ENCODE results near the gene SHROOM3. TPM values are rescaled to one million over a fixed set of nuclear protein-coding genes. Genes with fewer than 3 reads are reported as not detected.

Gene SHROOM3
- total and polyA plus RNA-seq, 4 donors = 4.7 to 25.8 (median 8.7) TPM

GRCh38 chr4:76531597-76531996 is 96.6 kb downstream of the SHROOM3 start (continued):
- TF ChIP-seq MAX (IDR thresholded peaks at IDR 0.05) (no peak), YY1 (IDR thresholded peaks at IDR 0.05) (no peak), ATF3 (IDR thresholded peaks at IDR 0.05) (no peak), EGR1 (IDR thresholded peaks at IDR 0.05; ENCODE audit: low read depth in 2 of 2) (no peak), HNF4A (conservative IDR thresholded peaks at IDR 0.05) (no peak)

- TF ChIP-seq HNF4A (conservative IDR thresholded peaks at IDR 0.05) = no peak
- TF ChIP-seq HNF4G (IDR thresholded peaks at IDR 0.05) = no peak
- Histone ChIP-seq H3K4me3 (ENCODE audit: low read depth in 1 of 3, low read length in 3 of 3) (no peak overlapping the region), H3K36me3 (ENCODE audit: control insufficient read depth in 4 of 4, insufficient read depth in 3 of 4, low read depth in 1 of 4, low read length in 3 of 4) (no peaks in the 10 kb centered on the region), H3K9ac (ENCODE audit: low read depth in 1 of 2, low read length in 2 of 2) (no peak overlapping the region), H3K27me3 (ENCODE audit: control insufficient read depth in 4 of 4, insufficient read depth in 4 of 4, low read length in 3 of 4) (no peaks in the 10 kb centered on the region), H3K27ac (ENCODE audit: low read depth in 1 of 2, low read length in 2 of 2) (no peak overlapping the region), H3K9me3 (ENCODE audit: control insufficient read depth in 4 of 4, low read length in 3 of 4) (no peaks in the 10 kb centered on the region), H3K4me1 (ENCODE audit: control insufficient read depth in 4 of 4, insufficient read depth in 4 of 4, low read length in 3 of 4) (peaks cover 3 to 11% (median 9%) of the 10 kb centered on the region in 4 donors)
- 76% methylated on average over 2 of the region's 2 CpGs for WGBS
- DNase-seq (ENCODE audit: low spot score) = no peak
Measured at GRCh38 chr4:76532805-76533204, 97.8 kb downstream of the SHROOM3 start.

- DNase-seq (ENCODE audit: low spot score) = no peak
- Histone ChIP-seq H3K4me1 (ENCODE audit: control insufficient read depth in 4 of 4, insufficient read depth in 4 of 4, low read length in 3 of 4) (peaks cover 3 to 11% (median 9%) of the 10 kb centered on the region in 4 donors), H3K9me3 (ENCODE audit: control insufficient read depth in 4 of 4, low read length in 3 of 4) (no peaks in the 10 kb centered on the region), H3K4me3 (ENCODE audit: low read depth in 1 of 3, low read length in 3 of 3) (no peak overlapping the region), H3K27ac (ENCODE audit: low read depth in 1 of 2, low read length in 2 of 2) (no peak overlapping the region), H3K36me3 (ENCODE audit: control insufficient read depth in 4 of 4, insufficient read depth in 3 of 4, low read depth in 1 of 4, low read length in 3 of 4) (no peaks in the 10 kb centered on the region), H3K9ac (ENCODE audit: low read depth in 1 of 2, low read length in 2 of 2) (no peak overlapping the region), H3K27me3 (ENCODE audit: control insufficient read depth in 4 of 4, insufficient read depth in 4 of 4, low read length in 3 of 4) (no peaks in the 10 kb centered on the region)
- TF ChIP-seq ATF3 (IDR thresholded peaks at IDR 0.05) = no peak
- TF ChIP-seq RXRA (IDR thresholded peaks at IDR 0.05) = peak; percentile 12 to 44
- TF ChIP-seq NR2F2 (IDR thresholded peaks at IDR 0.05) = peak; percentile 59
- TF ChIP-seq ZBTB33 (IDR thresholded peaks at IDR 0.05) = no peak
Measured at GRCh38 chr4:76533314-76533713, 98.3 kb downstream of the SHROOM3 start.

- peaks cover 3 to 11% (median 9%) of the 10 kb centered on the region in 4 donors for H3K4me1 ChIP-seq (ENCODE audit: control insufficient read depth in 4 of 4, insufficient read depth in 4 of 4, low read length in 3 of 4)
- H3K4me3 ChIP-seq (ENCODE audit: low read depth in 1 of 3, low read length in 3 of 3) = no peak overlapping the region
- no peaks in the 10 kb centered on the region for H3K27me3 ChIP-seq (ENCODE audit: control insufficient read depth in 4 of 4, insufficient read depth in 4 of 4, low read length in 3 of 4)
- H3K36me3 ChIP-seq (ENCODE audit: control insufficient read depth in 4 of 4, insufficient read depth in 3 of 4, low read depth in 1 of 4, low read length in 3 of 4) = no peaks in the 10 kb centered on the region
- TF ChIP-seq FOXA1 (IDR thresholded peaks at IDR 0.05) (no peak), ATF3 (IDR thresholded peaks at IDR 0.05) (no peak)
- no peak for DNase-seq (ENCODE audit: low spot score)
- 78% methylated on average over 5 of the region's 5 CpGs for WGBS
- peak overlapping the region; percentile 6 to 28 for H3K27ac ChIP-seq (ENCODE audit: low read depth in 1 of 2, low read length in 2 of 2)
- no peaks in the 10 kb centered on the region for H3K9me3 ChIP-seq (ENCODE audit: control insufficient read depth in 4 of 4, low read length in 3 of 4)
- H3K9ac ChIP-seq (ENCODE audit: low read depth in 1 of 2, low read length in 2 of 2) = no peak overlapping the region
Measured at GRCh38 chr4:76535603-76536372, 100.8 kb downstream of the SHROOM3 start.

Data from liver (tissue), 9 donors.